GM12878 (cell line): ENCODE data around the gene RMND5A. TPM values are rescaled to one million over a fixed set of nuclear protein-coding genes. Genes with fewer than 3 reads are reported as not detected.

ENCODE experiments used
- ATAC-seq: fragments of 200-7000 bp; cut with Tn5 transposase; 3 replicates; pipeline ENCODE4 v1.9.1; 2020; ENCODE audit warnings: mild to moderate bottlenecking, moderate library complexity
- BruUV-seq: library from RNA; stranded (reverse); fragments of 400-500 nt; replicated peaks from 2 replicates; lab custom pipeline; 2021; lab: Mats Ljungman, UMichigan
- CTCF ChIA-PET: fragments of 300-600 bp; sonication (Branson Sonifier 250); formaldehyde crosslinking; extraction: SDS; loops from one replicate; lab custom pipeline; 2021; ENCODE audit warnings: inconsistent platforms; lab: Yijun Ruan, JAX
- POLR2A ChIA-PET: fragments of 350-600 bp; formaldehyde crosslinking; extraction: SDS; loops from one replicate; lab custom pipeline; 2021; ENCODE audit warnings: inconsistent platforms; lab: Charles Lee
- RAD21 ChIA-PET: fragments of 300-600 bp; sonication (Branson Sonifier 250); formaldehyde crosslinking; loops from one replicate; lab custom pipeline; 2023; ENCODE audit warnings: antibody characterized with exemption; ENCODE audit not compliant: unreplicated experiment; lab: Charles Lee
- SMC1A ChIA-PET: fragments of 300-600 bp; sonication (Branson Sonifier 250); formaldehyde crosslinking; loops from one replicate; lab custom pipeline; 2023; ENCODE audit not compliant: unreplicated experiment, uncharacterized antibody; lab: Charles Lee
- DNase-seq: peaks from one replicate; pipeline ENCODE4 v3.0.0-alpha.2; 2011; ENCODE audit warnings: low read depth, low spot score
- FAIRE-seq: peaks from 3 replicates; lab custom pipeline; 2011; peaks lifted over from hg19 to GRCh38; lab: Jason Lieb, UNC
- H2AFZ ChIP-seq: 2 replicates; pipeline ENCODE4 v1.6.0; 2011; ENCODE audit warnings: low read depth, low read length, control low read depth; ENCODE audit not compliant: control insufficient read depth
- H3K27ac ChIP-seq: 2 replicates; pipeline ENCODE4 v1.5.1; 2011; ENCODE audit warnings: control low read depth; ENCODE audit not compliant: control insufficient read depth, insufficient read depth
- H3K27me3 ChIP-seq, 2 experiments: replicated peaks in 1 of 2; 2 replicates each; pipeline versions ENCODE4 v1.6.0 to v1.6.1; 2011; ENCODE audit warnings: low read length in 1 of 2; ENCODE audit not compliant: control insufficient read depth in 2 of 2, insufficient read depth in 2 of 2
- H3K36me3 ChIP-seq, 2 experiments: 2 replicates each; pipeline ENCODE4 v1.5.1; 2011; ENCODE audit warnings: low read length in 1 of 2; ENCODE audit not compliant: control insufficient read depth in 2 of 2, insufficient read depth in 2 of 2
- H3K4me1 ChIP-seq: 2 replicates; pipeline ENCODE4 v1.6.1; 2011; ENCODE audit warnings: mild to moderate bottlenecking, low read length, moderate library complexity, mixed read lengths; ENCODE audit not compliant: control insufficient read depth, insufficient read depth
- H3K4me2 ChIP-seq: 2 replicates; pipeline ENCODE4 v1.6.0; 2011; ENCODE audit warnings: control low read depth; ENCODE audit not compliant: control insufficient read depth, insufficient read depth
- H3K4me3 ChIP-seq: fragments of 200-600 bp; sonication (generic); 2 replicates; pipeline ENCODE4 v1.5.1; 2016
- H3K79me2 ChIP-seq: 2 replicates; pipeline ENCODE4 v1.6.0; 2011; ENCODE audit warnings: low read length; ENCODE audit not compliant: control insufficient read depth, insufficient read depth
- H3K9ac ChIP-seq: 2 replicates; pipeline ENCODE4 v1.8.0; 2011; ENCODE audit warnings: low read length, control low read depth, mixed read lengths; ENCODE audit not compliant: control insufficient read depth, insufficient read depth
- H3K9me3 ChIP-seq: replicated peaks from 3 replicates; pipeline ENCODE4 v1.5.1; 2011; ENCODE audit warnings: mild to moderate bottlenecking, low read length; ENCODE audit not compliant: control insufficient read depth, insufficient read depth
- H4K20me1 ChIP-seq: 2 replicates; pipeline ENCODE4 v1.6.0; 2011; ENCODE audit not compliant: control insufficient read depth, insufficient read depth
- CBX5 ChIP-seq: sonication (generic); IDR thresholded peaks from 2 replicates; pipeline ENCODE4 v1.6.1; 2016; ENCODE audit warnings: low read depth, moderate library complexity, mild to moderate bottlenecking, inconsistent platforms
- EGR1 ChIP-seq, 2 experiments: IDR thresholded peaks; 1 replicate in 1 of 2; 2 replicates in 1 of 2; pipeline ENCODE4 v1.6.1; 2011 to 2012; ENCODE audit warnings: low read depth in 2 of 2, low read length in 2 of 2, borderline replicate concordance in 1 of 2, mild to moderate bottlenecking in 1 of 2, moderate library complexity in 1 of 2
- FOXK2 ChIP-seq: fragments of 450-650 bp; IDR thresholded peaks from 2 replicates; pipeline ENCODE4 v1.6.1; 2017; ENCODE audit warnings: mild to moderate bottlenecking, moderate library complexity
- JUND ChIP-seq: IDR thresholded peaks from 2 replicates; pipeline ENCODE4 v1.6.1; 2012; ENCODE audit warnings: low read depth, mild to moderate bottlenecking, low read length, improper control_type of control experiment, moderate library complexity
- NFYB ChIP-seq: IDR thresholded peaks from 2 replicates; pipeline ENCODE4 v1.6.1; 2011; ENCODE audit warnings: low read depth, mild to moderate bottlenecking, low read length, improper control_type of control experiment, moderate library complexity; ENCODE audit not compliant: insufficient read depth
- NRF1 ChIP-seq: conservative IDR thresholded peaks from 2 replicates; pipeline ENCODE4 v1.6.1; 2011; ENCODE audit warnings: mild to moderate bottlenecking, low read depth, low read length, improper control_type of control experiment
- RELA ChIP-seq: fragments of 450-650 bp; IDR thresholded peaks from 2 replicates; pipeline ENCODE4 v1.8.0; 2014; ENCODE audit warnings: borderline replicate concordance; ENCODE audit not compliant: partially characterized antibody
- WGBS: methylation state at CpG from one replicate; pipeline ENCODE4 v1.1.6; 2016; ENCODE audit warnings: low lambda C conversion rate; ENCODE audit not compliant: insufficient replicate concordance, insufficient coverage; ENCODE audit errors: missing lambda C conversion rate; 5-methylcytosine and 5-hydroxymethylcytosine counted together
- in situ Hi-C: fragments of 300-500 bp; cut with MboI; formaldehyde crosslinking; loops from 9 replicates; pipeline ENCODE4 v1.14.3; 2018; ENCODE audit warnings: mixed read lengths
- intact Hi-C: fragments of 100-400 bp; cut with micrococcal nuclease; formaldehyde crosslinking; loops from one replicate; pipeline ENCODE4 v1.14.2; 2022; ENCODE audit not compliant: unreplicated experiment
- polyA plus RNA-seq, 11 experiments: library from polyadenylated mRNA; depleted of rRNA in 4 of 11; unstranded in 6 of 11; stranded (reverse) in 5 of 11; fragments of >200 nt; fragmentation: Nextera tagmentation in 4 of 11; fragmentation: Illumina TruSeq in 1 of 11; extraction: Ambion mirVana in 4 of 11; extraction: Trizol in 1 of 11; gene quantifications; 1 replicate in 1 of 11; 2 replicates in 10 of 11; pipeline versions ENCODE4 v1.2.1 to v1.2.3, GENCODE V29; 2011 to 2016; ENCODE audit warnings: inconsistent platforms in 2 of 11, missing spikeins in 2 of 11, low read depth in 1 of 11
- total RNA-seq, 4 experiments: library from RNA; depleted of rRNA in 3 of 4; stranded (reverse); fragments of >200 nt in 3 of 4; fragmentation: Illumina TruSeq in 1 of 4; extraction: Trizol in 1 of 4; gene quantifications; 2 replicates each; pipeline versions ENCODE4 v1.2.1 to v1.2.3, GENCODE V29; 2013 to 2021
- TF ChIP-seq, protein P1 (sequence below): IDR thresholded peaks from 2 replicates; pipeline ENCODE4 v1.6.1; 2012; ENCODE audit warnings: low read length, inconsistent platforms
- TF ChIP-seq, protein P2 (sequence below): fragments of 150-350 bp; IDR thresholded peaks from 2 replicates; pipeline ENCODE4 v1.6.1; 2016; ENCODE audit warnings: low read depth, low read length

The RMND5A gene
- total and polyA plus RNA-seq, 10 of the 15 experiments (the other 5 are each of a cell fraction or from before 2014, with no cell fraction given), result 8.3 to 33.6 (median 23.2) TPM

DNA sequence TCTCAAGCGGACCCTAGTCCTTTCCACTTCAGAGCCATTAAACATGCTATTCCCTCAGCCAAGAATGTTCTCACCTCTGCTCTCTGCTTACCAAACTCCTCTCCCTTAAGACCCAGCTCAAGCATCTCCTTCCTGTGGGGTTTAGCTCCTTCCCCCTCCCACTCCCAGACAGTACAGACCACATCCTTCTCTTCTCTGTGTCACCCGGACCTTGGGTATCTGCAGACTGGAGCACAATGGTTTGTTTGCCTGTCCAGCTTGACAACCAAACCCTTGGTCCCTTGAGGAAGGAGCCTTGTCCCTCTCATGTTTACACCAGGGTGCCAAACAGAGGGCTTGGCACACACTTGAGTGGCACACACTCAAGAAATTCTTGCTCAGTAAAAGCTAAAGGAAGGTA, 74.8 kb downstream of the RMND5A start:
- ChIA-PET SMC1A (no interaction called here), CTCF (no interaction called here), RAD21 (no interaction called here), POLR2A (interaction anchor here (0.6 kb wide), 1 partner anchor 34 kb away, joined by 5 read pairs; no protein-coding TSS in a partner anchor)
- peaks cover 5 to 16% of the 10 kb centered on the region in 2 experiments for H3K27me3 ChIP-seq
- H3K9ac ChIP-seq, result no peak overlapping the region
- H3K79me2 ChIP-seq, result no peaks in the 10 kb centered on the region
- H3K36me3 ChIP-seq, result no peaks in the 10 kb centered on the region
- H3K4me3 ChIP-seq, result no peak overlapping the region
- H3K9me3 ChIP-seq, result peaks cover 13% of the 10 kb centered on the region
- DNase-seq (no peak), FAIRE-seq (no peak), ATAC-seq (no peak)
- 54% methylated on average over 2 of the region's 2 CpGs for WGBS
- H3K4me2 ChIP-seq, result no peak overlapping the region
- no peak overlapping the region for H3K27ac ChIP-seq
- intact Hi-C loops, result no loop called here
- BruUV-seq, result no TSS peak
- H4K20me1 ChIP-seq, result no peaks in the 10 kb centered on the region
- no peaks in the 10 kb centered on the region for H3K4me1 ChIP-seq
- in situ Hi-C loops, result no loop called here
- no peak for TF ChIP-seq NRF1
- TF ChIP-seq, protein P1, sequence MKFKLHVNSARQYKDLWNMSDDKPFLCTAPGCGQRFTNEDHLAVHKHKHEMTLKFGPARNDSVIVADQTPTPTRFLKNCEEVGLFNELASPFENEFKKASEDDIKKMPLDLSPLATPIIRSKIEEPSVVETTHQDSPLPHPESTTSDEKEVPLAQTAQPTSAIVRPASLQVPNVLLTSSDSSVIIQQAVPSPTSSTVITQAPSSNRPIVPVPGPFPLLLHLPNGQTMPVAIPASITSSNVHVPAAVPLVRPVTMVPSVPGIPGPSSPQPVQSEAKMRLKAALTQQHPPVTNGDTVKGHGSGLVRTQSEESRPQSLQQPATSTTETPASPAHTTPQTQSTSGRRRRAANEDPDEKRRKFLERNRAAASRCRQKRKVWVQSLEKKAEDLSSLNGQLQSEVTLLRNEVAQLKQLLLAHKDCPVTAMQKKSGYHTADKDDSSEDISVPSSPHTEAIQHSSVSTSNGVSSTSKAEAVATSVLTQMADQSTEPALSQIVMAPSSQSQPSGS, result no peak
- no peak for TF ChIP-seq FOXK2
- TF ChIP-seq JUND, result no peak
- TF ChIP-seq CBX5, result no peak
- TF ChIP-seq RELA, result no peak
- no peak for TF ChIP-seq NFYB
- TF ChIP-seq EGR1 (IDR thresholded peaks at IDR 0.05; ENCODE audit: borderline replicate concordance in 1 of 2, low read depth in 2 of 2, low read length in 2 of 2), result no peak
- TF ChIP-seq, protein P2, sequence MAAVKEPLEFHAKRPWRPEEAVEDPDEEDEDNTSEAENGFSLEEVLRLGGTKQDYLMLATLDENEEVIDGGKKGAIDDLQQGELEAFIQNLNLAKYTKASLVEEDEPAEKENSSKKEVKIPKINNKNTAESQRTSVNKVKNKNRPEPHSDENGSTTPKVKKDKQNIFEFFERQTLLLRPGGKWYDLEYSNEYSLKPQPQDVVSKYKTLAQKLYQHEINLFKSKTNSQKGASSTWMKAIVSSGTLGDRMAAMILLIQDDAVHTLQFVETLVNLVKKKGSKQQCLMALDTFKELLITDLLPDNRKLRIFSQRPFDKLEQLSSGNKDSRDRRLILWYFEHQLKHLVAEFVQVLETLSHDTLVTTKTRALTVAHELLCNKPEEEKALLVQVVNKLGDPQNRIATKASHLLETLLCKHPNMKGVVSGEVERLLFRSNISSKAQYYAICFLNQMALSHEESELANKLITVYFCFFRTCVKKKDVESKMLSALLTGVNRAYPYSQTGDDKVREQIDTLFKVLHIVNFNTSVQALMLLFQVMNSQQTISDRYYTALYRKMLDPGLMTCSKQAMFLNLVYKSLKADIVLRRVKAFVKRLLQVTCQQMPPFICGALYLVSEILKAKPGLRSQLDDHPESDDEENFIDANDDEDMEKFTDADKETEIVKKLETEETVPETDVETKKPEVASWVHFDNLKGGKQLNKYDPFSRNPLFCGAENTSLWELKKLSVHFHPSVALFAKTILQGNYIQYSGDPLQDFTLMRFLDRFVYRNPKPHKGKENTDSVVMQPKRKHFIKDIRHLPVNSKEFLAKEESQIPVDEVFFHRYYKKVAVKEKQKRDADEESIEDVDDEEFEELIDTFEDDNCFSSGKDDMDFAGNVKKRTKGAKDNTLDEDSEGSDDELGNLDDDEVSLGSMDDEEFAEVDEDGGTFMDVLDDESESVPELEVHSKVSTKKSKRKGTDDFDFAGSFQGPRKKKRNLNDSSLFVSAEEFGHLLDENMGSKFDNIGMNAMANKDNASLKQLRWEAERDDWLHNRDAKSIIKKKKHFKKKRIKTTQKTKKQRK, result no peak
- no peak overlapping the region for H2AFZ ChIP-seq
